ENCODE results near the gene MGMT. TPM values are rescaled to one million over a fixed set of nuclear protein-coding genes. Genes with fewer than 3 reads are reported as not detected.

MGMT gene
- total RNA-seq, 2 experiments from 2014 or later, result 9.0 to 9.6 TPM

DNA sequence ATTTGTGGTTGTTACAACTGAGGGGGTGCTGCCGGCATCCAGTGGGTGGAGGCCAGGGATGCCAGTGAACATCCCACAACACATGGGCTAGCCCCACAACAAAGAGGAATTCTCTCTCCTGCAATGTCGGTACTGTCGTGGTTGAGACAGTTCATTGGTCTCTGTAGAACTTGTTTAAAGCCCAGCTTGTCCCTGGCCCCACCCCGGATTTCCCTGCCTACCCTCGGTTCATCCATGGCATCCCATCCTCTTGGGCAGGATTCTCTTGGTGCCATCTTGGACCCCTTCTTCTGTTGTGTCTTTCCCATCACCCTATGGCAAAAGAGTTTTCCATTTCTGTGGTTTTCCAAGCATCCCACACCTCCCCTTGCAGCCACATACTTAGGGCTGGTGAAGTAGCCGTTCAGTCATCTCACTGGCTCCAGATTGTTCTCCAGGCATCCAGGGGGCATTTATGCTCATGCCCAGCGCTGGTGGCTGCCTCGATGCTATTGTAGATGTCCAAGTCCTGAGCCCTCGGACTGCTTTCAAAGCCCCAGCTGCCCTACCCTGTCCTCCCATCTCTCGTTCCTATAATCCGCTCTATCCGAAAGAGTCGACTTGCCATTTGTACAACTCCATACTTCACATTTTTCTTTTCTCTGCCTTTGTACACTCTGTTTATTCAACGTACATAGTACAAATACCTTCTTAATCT, 39.2 kb downstream of the MGMT start:
- peaks cover 25% of the 10 kb centered on the region for H3K9me3 Mint-ChIP-seq
- H3K4me3 ChIP-seq (ENCODE audit: low read length), result no peak overlapping the region
- no peaks in the 10 kb centered on the region for H3K27me3 ChIP-seq (ENCODE audit: control insufficient read depth in 1 of 2, insufficient read depth in 2 of 2, low read length in 2 of 2)
- CTCF ChIA-PET, result no interaction called here
- POLR2A ChIA-PET, result no interaction called here
- no peaks in the 10 kb centered on the region for H3K4me1 ChIP-seq (ENCODE audit: insufficient read depth, low read length)
- H3K36me3 Mint-ChIP-seq (ENCODE audit: low read depth), result peaks cover 94% of the 10 kb centered on the region
- H3K36me3 ChIP-seq (ENCODE audit: insufficient read depth, low read length), result no peaks in the 10 kb centered on the region
- DNase-seq (no peak), ATAC-seq (ENCODE audit: poor library complexity) (no peak)
- H3K27ac ChIP-seq (ENCODE audit: low read depth in 1 of 2, low read length in 2 of 2), result no peak overlapping the region
- peaks cover 0 to 45% of the 10 kb centered on the region in 2 experiments for H3K9me3 ChIP-seq (ENCODE audit: control insufficient read depth in 1 of 2, insufficient read depth in 1 of 2, low read length in 2 of 2)
- H3K4me3 Mint-ChIP-seq, result no peak overlapping the region
- TF ChIP-seq, protein P1, sequence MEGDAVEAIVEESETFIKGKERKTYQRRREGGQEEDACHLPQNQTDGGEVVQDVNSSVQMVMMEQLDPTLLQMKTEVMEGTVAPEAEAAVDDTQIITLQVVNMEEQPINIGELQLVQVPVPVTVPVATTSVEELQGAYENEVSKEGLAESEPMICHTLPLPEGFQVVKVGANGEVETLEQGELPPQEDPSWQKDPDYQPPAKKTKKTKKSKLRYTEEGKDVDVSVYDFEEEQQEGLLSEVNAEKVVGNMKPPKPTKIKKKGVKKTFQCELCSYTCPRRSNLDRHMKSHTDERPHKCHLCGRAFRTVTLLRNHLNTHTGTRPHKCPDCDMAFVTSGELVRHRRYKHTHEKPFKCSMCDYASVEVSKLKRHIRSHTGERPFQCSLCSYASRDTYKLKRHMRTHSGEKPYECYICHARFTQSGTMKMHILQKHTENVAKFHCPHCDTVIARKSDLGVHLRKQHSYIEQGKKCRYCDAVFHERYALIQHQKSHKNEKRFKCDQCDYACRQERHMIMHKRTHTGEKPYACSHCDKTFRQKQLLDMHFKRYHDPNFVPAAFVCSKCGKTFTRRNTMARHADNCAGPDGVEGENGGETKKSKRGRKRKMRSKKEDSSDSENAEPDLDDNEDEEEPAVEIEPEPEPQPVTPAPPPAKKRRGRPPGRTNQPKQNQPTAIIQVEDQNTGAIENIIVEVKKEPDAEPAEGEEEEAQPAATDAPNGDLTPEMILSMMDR (IDR thresholded peaks at IDR 0.05), result no peak
- no peaks in the 10 kb centered on the region for H3K27me3 Mint-ChIP-seq
- H3K27ac Mint-ChIP-seq, result no peak overlapping the region
- intact Hi-C loops (cut with DNase I, micrococcal nuclease), result no loop called here
- H3K4me1 Mint-ChIP-seq (ENCODE audit: low read depth), result peaks cover 5% of the 10 kb centered on the region

DNA sequence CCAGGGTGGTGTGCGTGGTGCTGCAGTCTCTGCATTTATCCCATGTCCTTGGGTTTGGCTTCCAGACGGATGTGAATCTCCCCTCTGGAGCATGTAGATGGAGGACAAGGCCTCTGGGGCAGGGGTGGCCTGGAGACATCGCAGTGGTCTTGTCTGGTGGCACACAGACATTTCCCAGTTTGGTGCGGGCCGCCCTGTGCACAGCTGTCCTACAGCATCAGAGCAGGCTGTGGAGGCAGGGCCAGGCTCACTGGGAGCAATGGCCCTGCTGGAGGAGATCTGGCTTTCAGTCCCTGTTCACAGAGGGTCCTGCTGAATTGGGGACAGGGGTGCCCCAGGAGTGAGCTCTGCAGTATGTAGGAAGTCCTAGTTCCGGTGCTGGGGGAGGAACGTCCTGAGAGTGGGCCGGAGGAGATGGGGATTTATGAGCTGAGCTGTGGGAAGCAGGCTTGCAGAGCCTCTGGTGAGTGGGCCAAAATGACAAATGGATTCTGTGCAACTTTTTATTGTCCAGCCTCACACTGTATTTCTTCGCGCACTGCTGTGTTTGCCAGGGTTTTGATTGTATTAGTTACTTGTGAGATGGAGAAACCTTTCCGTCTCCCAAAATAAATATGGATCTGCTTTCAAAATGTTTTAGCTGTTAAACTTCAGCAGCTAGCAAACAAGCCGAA, 40.3 kb downstream of the MGMT start:
- no peak for ATAC-seq (ENCODE audit: poor library complexity)
- TF ChIP-seq, protein P1 (IDR thresholded peaks at IDR 0.05), result no peak
- peaks cover 8% of the 10 kb centered on the region for H3K4me1 Mint-ChIP-seq (ENCODE audit: low read depth)

DNA sequence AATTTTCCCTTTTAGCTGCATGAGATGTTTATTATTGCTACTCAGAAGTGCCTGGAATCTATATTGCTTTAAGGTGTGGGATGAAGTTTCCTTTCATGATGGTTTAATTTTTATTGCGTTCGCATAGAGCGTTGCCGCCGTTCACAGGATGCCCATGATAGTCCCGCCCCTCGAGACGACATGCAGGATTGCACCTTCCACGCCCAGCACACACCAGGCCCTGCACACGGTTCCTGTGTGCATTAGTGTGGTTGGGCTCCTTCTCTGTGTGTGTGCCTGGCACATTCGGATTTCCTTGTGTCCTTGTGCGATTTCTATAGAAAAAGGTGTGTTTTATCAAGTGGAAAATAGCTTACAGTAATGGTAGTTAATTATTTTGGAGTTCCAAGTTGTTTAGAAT, 42.1 kb downstream of the MGMT start:
- ChIA-PET POLR2A (no interaction called here), CTCF (no interaction called here)
- TF ChIP-seq, protein P1 (IDR thresholded peaks at IDR 0.05), result no peak
- H3K36me3 ChIP-seq (ENCODE audit: insufficient read depth, low read length), result no peaks in the 10 kb centered on the region
- ATAC-seq (ENCODE audit: poor library complexity) (no peak), DNase-seq (no peak)
- Mint-ChIP-seq H3K9me3 (peaks cover 23% of the 10 kb centered on the region), H3K4me3 (no peak overlapping the region), H3K27ac (no peak overlapping the region), H3K27me3 (no peaks in the 10 kb centered on the region), H3K4me1 (ENCODE audit: low read depth) (peaks cover 15% of the 10 kb centered on the region), H3K36me3 (ENCODE audit: low read depth) (peaks cover 88% of the 10 kb centered on the region)
- H3K27me3 ChIP-seq (ENCODE audit: control insufficient read depth in 1 of 2, insufficient read depth in 2 of 2, low read length in 2 of 2), result no peaks in the 10 kb centered on the region
- peaks cover 0 to 51% of the 10 kb centered on the region in 2 experiments for H3K9me3 ChIP-seq (ENCODE audit: control insufficient read depth in 1 of 2, insufficient read depth in 1 of 2, low read length in 2 of 2)
- H3K4me1 ChIP-seq (ENCODE audit: insufficient read depth, low read length), result no peaks in the 10 kb centered on the region
- H3K4me3 ChIP-seq (ENCODE audit: low read length), result no peak overlapping the region
- intact Hi-C loops (cut with DNase I, micrococcal nuclease), result no loop called here
- H3K27ac ChIP-seq (ENCODE audit: low read depth in 1 of 2, low read length in 2 of 2), result no peak overlapping the region

More for the DNA sequence above, 40.3 kb downstream of the MGMT start:
- H3K27ac Mint-ChIP-seq, result no peak overlapping the region
- POLR2A ChIA-PET, result no interaction called here
- no peaks in the 10 kb centered on the region for H3K36me3 ChIP-seq (ENCODE audit: insufficient read depth, low read length)
- CTCF ChIA-PET, result no interaction called here
- DNase-seq, result no peak
- H3K27me3 ChIP-seq (ENCODE audit: control insufficient read depth in 1 of 2, insufficient read depth in 2 of 2, low read length in 2 of 2), result no peaks in the 10 kb centered on the region
- H3K4me1 ChIP-seq (ENCODE audit: insufficient read depth, low read length), result no peaks in the 10 kb centered on the region
- H3K27me3 Mint-ChIP-seq, result no peaks in the 10 kb centered on the region
- H3K4me3 Mint-ChIP-seq, result no peak overlapping the region
- no peak overlapping the region for H3K4me3 ChIP-seq (ENCODE audit: low read length)
- no peak overlapping the region for H3K27ac ChIP-seq (ENCODE audit: low read depth in 1 of 2, low read length in 2 of 2)
- peaks cover 25% of the 10 kb centered on the region for H3K9me3 Mint-ChIP-seq
- intact Hi-C loops (cut with DNase I, micrococcal nuclease), result no loop called here
- peaks cover 0 to 47% of the 10 kb centered on the region in 2 experiments for H3K9me3 ChIP-seq (ENCODE audit: control insufficient read depth in 1 of 2, insufficient read depth in 1 of 2, low read length in 2 of 2)
- peaks cover 88% of the 10 kb centered on the region for H3K36me3 Mint-ChIP-seq (ENCODE audit: low read depth)
